ENCODE measurements around the gene PEX5L. TPM values are rescaled to one million over a fixed set of nuclear protein-coding genes. Genes with fewer than 3 reads are reported as not detected.
A peak's percentile ranks its signal among the peaks of the same experiment; 100 is the strongest.
"Not testable (repeated sequence)": the region's sequence is repeated elsewhere in the genome, so short reads cannot be mapped to it uniquely, and the experiment has no call there.

PEX5L gene
- total and polyA plus RNA-seq, 5 donors, result 0.20 to 1.4 (median 0.58) TPM

GRCh38 chr3:179807588-179807987 lies 229.1 kb downstream of the PEX5L start:
- Histone ChIP-seq H3K27me3 (ENCODE audit: control insufficient read depth, insufficient read depth) (no peaks in the 10 kb centered on the region), H3K27ac (ENCODE audit: low read length) (no peak overlapping the region), H3K4me3 (ENCODE audit: low read length) (no peak overlapping the region), H3K9me3 (ENCODE audit: control insufficient read depth, low read length) (no peaks in the 10 kb centered on the region), H3K4me1 (ENCODE audit: control insufficient read depth, insufficient read depth, low read length) (no peaks in the 10 kb centered on the region)
- 95% methylated on average over 14 of the region's 14 CpGs for WGBS
- ATAC-seq, result no peak
- intact Hi-C loops (cut with DNase I), result no loop called here
- DNase-seq, result no peak

- intact Hi-C loops (cut with DNase I), result no loop called here
- no peaks in the 10 kb centered on the region for H3K9me3 ChIP-seq (ENCODE audit: control insufficient read depth, low read length)
- DNase-seq (no peak), ATAC-seq (no peak)
- H3K27me3 ChIP-seq (ENCODE audit: control insufficient read depth, insufficient read depth), result no peaks in the 10 kb centered on the region
- no peak overlapping the region for H3K4me3 ChIP-seq (ENCODE audit: low read length)
- 79% methylated on average over 5 of the region's 5 CpGs for WGBS
- no peaks in the 10 kb centered on the region for H3K4me1 ChIP-seq (ENCODE audit: control insufficient read depth, insufficient read depth, low read length)
- H3K27ac ChIP-seq (ENCODE audit: low read length), result no peak overlapping the region
Measured at GRCh38 chr3:179806177-179806576, 230.6 kb downstream of the PEX5L start.

GRCh38 chr3:179801856-179802255 lies 234.9 kb downstream of the PEX5L start:
- Histone ChIP-seq H3K4me1 (ENCODE audit: control insufficient read depth, insufficient read depth, low read length) (no peaks in the 10 kb centered on the region), H3K4me3 (ENCODE audit: low read length) (no peak overlapping the region), H3K27me3 (ENCODE audit: control insufficient read depth, insufficient read depth) (no peaks in the 10 kb centered on the region), H3K9me3 (ENCODE audit: control insufficient read depth, low read length) (no peaks in the 10 kb centered on the region), H3K27ac (ENCODE audit: low read length) (no peak overlapping the region)
- WGBS, result 90% methylated on average over 4 of the region's 4 CpGs
- DNase-seq, result no peak
- intact Hi-C loops (cut with DNase I), result no loop called here
- no peak for ATAC-seq

GRCh38 chr3:179801263-179801662 lies 235.5 kb downstream of the PEX5L start:
- Histone ChIP-seq H3K4me3 (ENCODE audit: low read length) (no peak overlapping the region), H3K27ac (ENCODE audit: low read length) (no peak overlapping the region), H3K9me3 (ENCODE audit: control insufficient read depth, low read length) (no peaks in the 10 kb centered on the region), H3K27me3 (ENCODE audit: control insufficient read depth, insufficient read depth) (no peaks in the 10 kb centered on the region), H3K4me1 (ENCODE audit: control insufficient read depth, insufficient read depth, low read length) (no peaks in the 10 kb centered on the region)
- no peak for DNase-seq
- no peak for ATAC-seq
- intact Hi-C loops (cut with DNase I), result no loop called here

- Histone ChIP-seq H3K4me3 (ENCODE audit: low read length) (no peak overlapping the region), H3K9me3 (ENCODE audit: control insufficient read depth, low read length) (no peaks in the 10 kb centered on the region), H3K27me3 (ENCODE audit: control insufficient read depth, insufficient read depth) (no peaks in the 10 kb centered on the region), H3K4me1 (ENCODE audit: control insufficient read depth, insufficient read depth, low read length) (no peaks in the 10 kb centered on the region), H3K27ac (ENCODE audit: low read length) (no peak overlapping the region)
- 75% methylated on average over 1 of the region's 1 CpG for WGBS
- intact Hi-C loops (cut with DNase I), result no loop called here
- no peak for ATAC-seq
- DNase-seq, result no peak
Measured at GRCh38 chr3:179797192-179797591, 239.5 kb downstream of the PEX5L start.

GRCh38 chr3:179796421-179796820 lies 240.3 kb downstream of the PEX5L start:
- Histone ChIP-seq H3K9me3 (ENCODE audit: control insufficient read depth, low read length) (no peaks in the 10 kb centered on the region), H3K27ac (ENCODE audit: low read length) (no peak overlapping the region), H3K4me3 (ENCODE audit: low read length) (no peak overlapping the region), H3K27me3 (ENCODE audit: control insufficient read depth, insufficient read depth) (no peaks in the 10 kb centered on the region), H3K4me1 (ENCODE audit: control insufficient read depth, insufficient read depth, low read length) (no peaks in the 10 kb centered on the region)
- DNase-seq (no peak), ATAC-seq (no peak)
- intact Hi-C loops (cut with DNase I), result no loop called here
- WGBS, result 79% methylated on average over 4 of the region's 4 CpGs

DNA sequence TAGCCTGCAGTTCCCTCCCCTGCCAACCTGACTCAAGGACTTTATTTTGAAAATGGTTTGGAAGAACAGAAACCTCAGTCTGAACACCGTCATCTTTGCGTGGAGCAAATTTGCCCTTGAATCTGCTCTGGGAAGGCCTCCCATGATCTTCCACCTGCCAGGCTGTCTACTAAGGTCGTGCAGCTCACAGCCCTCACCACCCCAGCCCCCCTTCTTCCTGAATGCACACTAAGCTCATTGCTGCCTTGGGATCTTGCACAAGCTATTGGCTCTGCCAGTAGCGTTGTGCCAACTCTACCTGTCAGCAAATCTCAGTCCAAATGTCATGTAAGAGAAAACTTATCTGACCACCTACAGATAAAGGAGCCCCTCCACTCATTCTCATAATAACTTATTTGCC lies 242.4 kb downstream of the PEX5L start:
- Histone ChIP-seq H3K27ac (ENCODE audit: low read length) (no peak overlapping the region), H3K27me3 (ENCODE audit: control insufficient read depth, insufficient read depth) (no peaks in the 10 kb centered on the region), H3K4me1 (ENCODE audit: control insufficient read depth, insufficient read depth, low read length) (no peaks in the 10 kb centered on the region), H3K4me3 (ENCODE audit: low read length) (no peak overlapping the region), H3K9me3 (ENCODE audit: control insufficient read depth, low read length) (no peaks in the 10 kb centered on the region)
- 45% methylated on average over 4 of the region's 4 CpGs for WGBS
- ATAC-seq (peak; percentile 45 to 65), DNase-seq (no peak)
- intact Hi-C loops (cut with DNase I), result no loop called here

DNA sequence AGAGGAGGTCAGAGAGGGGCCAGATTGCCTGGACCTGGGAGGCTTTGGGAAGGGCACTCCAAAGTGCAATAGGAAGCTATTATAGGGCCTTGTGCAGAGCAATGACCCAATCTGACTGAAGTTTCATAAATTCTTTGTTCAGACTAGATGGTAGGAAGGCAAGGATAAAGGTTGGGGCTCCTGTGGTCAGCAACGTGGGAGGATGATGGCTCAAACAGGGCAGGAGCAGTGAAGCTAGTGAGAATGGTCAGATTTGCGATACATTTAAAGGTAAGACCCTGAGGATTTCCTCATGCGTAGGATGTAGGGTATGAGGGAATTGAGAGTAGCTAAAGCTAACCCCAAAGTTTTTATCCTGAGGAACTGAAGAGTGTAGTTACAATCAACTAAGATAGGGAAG lies 244.9 kb downstream of the PEX5L start:
- ATAC-seq (no peak), DNase-seq (no peak)
- no peak overlapping the region for H3K27ac ChIP-seq (ENCODE audit: low read length)
- H3K27me3 ChIP-seq (ENCODE audit: control insufficient read depth, insufficient read depth), result no peaks in the 10 kb centered on the region
- intact Hi-C loops (cut with DNase I), result no loop called here
- 93% methylated on average over 3 of the region's 3 CpGs for WGBS
- no peak overlapping the region for H3K4me3 ChIP-seq (ENCODE audit: low read length)
- no peaks in the 10 kb centered on the region for H3K9me3 ChIP-seq (ENCODE audit: control insufficient read depth, low read length)
- no peaks in the 10 kb centered on the region for H3K4me1 ChIP-seq (ENCODE audit: control insufficient read depth, insufficient read depth, low read length)

DNA sequence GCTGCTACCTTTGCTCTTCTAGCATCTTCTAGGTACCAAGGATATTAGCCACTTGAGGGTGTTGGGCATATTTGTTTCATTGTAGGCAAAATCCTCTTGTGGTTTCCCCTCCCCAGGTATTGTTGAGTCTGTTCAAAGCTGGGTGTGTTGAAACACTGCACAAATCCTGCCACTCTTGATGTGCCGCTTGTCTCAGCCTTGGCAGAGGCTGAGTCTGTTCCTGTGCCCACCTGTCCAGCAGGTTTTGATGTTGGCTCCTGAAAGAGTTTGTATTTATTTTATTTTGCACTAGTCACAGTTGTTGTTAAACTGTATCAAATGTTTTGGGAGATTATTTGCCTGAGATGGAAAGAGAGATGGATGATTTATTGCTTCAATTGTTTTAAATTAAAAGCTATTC lies 247.7 kb downstream of the PEX5L start:
- Histone ChIP-seq H3K4me1 (ENCODE audit: control insufficient read depth, insufficient read depth, low read length) (no peaks in the 10 kb centered on the region), H3K9me3 (ENCODE audit: control insufficient read depth, low read length) (no peaks in the 10 kb centered on the region), H3K4me3 (ENCODE audit: low read length) (no peak overlapping the region), H3K27me3 (ENCODE audit: control insufficient read depth, insufficient read depth) (no peaks in the 10 kb centered on the region), H3K27ac (ENCODE audit: low read length) (no peak overlapping the region)
- intact Hi-C loops (cut with DNase I), result no loop called here
- DNase-seq, result no peak
- 98% methylated on average over 1 of the region's 1 CpG for WGBS
- ATAC-seq, result no peak

DNA sequence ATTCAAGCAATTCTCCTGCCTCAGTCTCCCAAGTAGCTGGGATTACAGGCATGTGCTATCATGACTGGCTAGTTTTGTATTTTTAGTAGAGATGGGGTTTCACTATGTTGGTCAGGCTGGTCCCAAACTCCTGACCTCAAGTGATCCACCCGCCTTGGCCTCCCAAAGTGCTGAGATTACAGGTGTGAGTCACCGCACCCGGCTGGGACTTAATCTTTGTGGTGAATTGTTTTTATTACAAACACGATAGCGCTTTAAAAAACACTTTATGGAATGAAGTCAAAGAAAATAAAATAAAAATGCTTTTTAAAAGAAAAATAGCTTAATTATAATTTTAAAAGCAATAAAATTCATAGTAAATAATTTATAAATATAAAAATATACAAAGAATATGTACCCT lies 253.9 kb downstream of the PEX5L start:
- H3K4me3 ChIP-seq (ENCODE audit: low read length); DNase-seq; H3K4me1 ChIP-seq (ENCODE audit: control insufficient read depth, insufficient read depth, low read length); H3K27me3 ChIP-seq (ENCODE audit: control insufficient read depth, insufficient read depth); H3K27ac ChIP-seq (ENCODE audit: low read length); intact Hi-C loops (cut with DNase I); H3K9me3 ChIP-seq (ENCODE audit: control insufficient read depth, low read length); ATAC-seq: not testable (repeated sequence)
- WGBS, result 98% methylated on average over 5 of the region's 5 CpGs

DNA sequence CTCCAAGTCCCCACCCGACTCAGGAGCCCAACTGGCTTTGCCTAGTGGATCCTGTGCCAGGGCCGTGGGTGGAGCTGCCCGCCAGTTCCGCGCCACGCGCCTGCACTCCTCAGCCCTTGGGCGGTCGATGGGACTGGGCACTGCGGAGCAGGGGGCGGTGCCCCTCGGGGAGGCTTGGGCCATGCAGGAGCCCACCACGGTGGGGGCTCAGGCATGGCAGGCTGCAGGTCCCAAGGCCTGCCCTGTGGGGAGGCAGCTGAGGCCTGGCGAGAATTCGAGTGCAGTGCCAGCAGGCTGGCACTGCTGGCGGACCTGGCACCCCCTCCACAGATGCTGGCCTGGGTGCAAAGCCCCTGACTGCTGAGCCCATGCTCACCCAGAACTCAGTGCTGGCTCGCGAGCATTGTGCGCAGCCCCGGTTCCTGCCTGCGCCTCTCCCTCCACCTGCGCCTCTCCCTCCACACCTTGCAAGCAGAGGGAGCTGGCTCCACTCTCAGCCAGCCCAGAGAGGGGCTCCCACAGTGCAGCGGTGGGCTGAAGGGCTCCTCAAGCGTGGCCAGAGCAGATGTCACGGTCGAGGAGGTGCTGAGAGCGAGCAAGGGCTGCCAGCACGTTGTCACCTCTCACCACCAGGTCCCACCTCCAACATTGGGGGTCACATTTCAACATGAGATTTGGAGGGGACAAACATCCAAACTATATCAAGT lies 261.2 kb downstream of the PEX5L start:
- Histone ChIP-seq H3K4me3 (ENCODE audit: low read length) (no peak overlapping the region), H3K27ac (ENCODE audit: low read length) (no peak overlapping the region), H3K4me1 (ENCODE audit: control insufficient read depth, insufficient read depth, low read length) (no peaks in the 10 kb centered on the region), H3K27me3 (ENCODE audit: control insufficient read depth, insufficient read depth) (no peaks in the 10 kb centered on the region), H3K9me3 (ENCODE audit: control insufficient read depth, low read length) (no peaks in the 10 kb centered on the region)
- DNase-seq (no peak), ATAC-seq (peak in 1 of 2 donors; percentile 34)
- 98% methylated on average over 28 of the region's 28 CpGs for WGBS
- intact Hi-C loops (cut with DNase I), result no loop called here

DNA sequence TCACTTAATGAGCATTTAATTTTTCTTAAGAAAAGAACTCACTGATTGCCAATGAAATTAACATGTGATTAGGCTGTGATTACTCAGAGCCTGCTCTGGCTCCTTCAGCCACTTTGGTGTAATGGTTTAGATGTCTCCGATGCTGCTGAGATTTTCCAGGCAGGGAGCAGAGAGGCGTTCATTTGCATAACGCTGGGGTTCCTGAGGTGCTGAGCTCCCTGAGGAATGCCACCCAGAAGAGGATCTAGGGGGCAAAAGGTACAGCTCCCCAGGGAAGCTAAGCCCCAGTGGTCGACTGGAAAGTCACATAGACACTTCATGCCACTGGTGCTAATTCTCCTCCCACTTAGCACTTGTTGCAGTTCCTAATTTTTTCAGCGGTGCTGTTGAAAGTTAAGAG lies 264.4 kb downstream of the PEX5L start:
- no peak for DNase-seq
- ATAC-seq, result no peak
- no peaks in the 10 kb centered on the region for H3K9me3 ChIP-seq (ENCODE audit: control insufficient read depth, low read length)
- no peaks in the 10 kb centered on the region for H3K4me1 ChIP-seq (ENCODE audit: control insufficient read depth, insufficient read depth, low read length)
- H3K27me3 ChIP-seq (ENCODE audit: control insufficient read depth, insufficient read depth), result no peaks in the 10 kb centered on the region
- WGBS, result 53% methylated on average over 5 of the region's 5 CpGs
- H3K4me3 ChIP-seq (ENCODE audit: low read length), result no peak overlapping the region
- H3K27ac ChIP-seq (ENCODE audit: low read length), result no peak overlapping the region
- intact Hi-C loops (cut with DNase I), result no loop called here
